Liver (tissue), 10 donors: ENCODE measurements around the gene GTF2F2. TPM values are rescaled to one million over a fixed set of nuclear protein-coding genes. Genes with fewer than 3 reads are reported as not detected.

Experiments
- DNase-seq: peaks from one replicate; pipeline ENCODE4 v3.0.0-alpha.2; 2017; ENCODE audit warnings: low spot score
- H3K27ac ChIP-seq, 2 donors: one replicate each; pipeline ENCODE4 v1.7.0; 2013; ENCODE audit warnings: inconsistent platforms in 2 of 2, low read length in 2 of 2, control low read depth in 1 of 2, low read depth in 1 of 2, mild to moderate bottlenecking in 1 of 2
- H3K27me3 ChIP-seq, 4 donors: one replicate each; pipeline versions ENCODE4 v1.6.1 to v1.7.0; 2013; ENCODE audit warnings: low read length in 3 of 4, inconsistent platforms in 1 of 4, mild to moderate bottlenecking in 1 of 4, moderate library complexity in 1 of 4; ENCODE audit not compliant: control insufficient read depth in 4 of 4, insufficient read depth in 4 of 4
- H3K36me3 ChIP-seq, 4 donors: one replicate each; pipeline versions ENCODE4 v1.6.1 to v1.7.0; 2013; ENCODE audit warnings: low read length in 3 of 4, mild to moderate bottlenecking in 3 of 4, low read depth in 1 of 4, moderate library complexity in 1 of 4; ENCODE audit not compliant: control insufficient read depth in 4 of 4, insufficient read depth in 3 of 4
- H3K4me1 ChIP-seq, 4 donors: one replicate each; pipeline versions ENCODE4 v1.6.1 to v1.7.0; 2013; ENCODE audit warnings: low read length in 3 of 4, mild to moderate bottlenecking in 3 of 4, moderate library complexity in 1 of 4; ENCODE audit not compliant: control insufficient read depth in 4 of 4, insufficient read depth in 4 of 4
- H3K4me3 ChIP-seq, 3 donors: one replicate each; pipeline versions ENCODE4 v1.6.1 to v1.7.0; 2013; ENCODE audit warnings: low read length in 3 of 3, control low read depth in 1 of 3, low read depth in 1 of 3, mild to moderate bottlenecking in 1 of 3
- H3K9ac ChIP-seq, 2 donors: one replicate each; pipeline ENCODE4 v1.7.0; 2013; ENCODE audit warnings: low read length in 2 of 2, mild to moderate bottlenecking in 2 of 2, moderate library complexity in 2 of 2, control low read depth in 1 of 2, low read depth in 1 of 2
- H3K9me3 ChIP-seq, 4 donors: one replicate each; pipeline versions ENCODE4 v1.6.1 to v1.7.0; 2013; ENCODE audit warnings: low read length in 3 of 4; ENCODE audit not compliant: control insufficient read depth in 4 of 4
- EGR1 ChIP-seq, 2 donors: IDR thresholded peaks; 2 replicates each; pipeline ENCODE4 v1.6.1; 2016 to 2018; ENCODE audit warnings: antibody characterized with exemption in 2 of 2, low read depth in 2 of 2
- FOXA1 ChIP-seq: IDR thresholded peaks from 2 replicates; pipeline ENCODE4 v1.6.1; 2016; ENCODE audit warnings: antibody characterized with exemption
- FOXA2 ChIP-seq: IDR thresholded peaks from 2 replicates; pipeline ENCODE4 v1.6.1; 2016; ENCODE audit warnings: antibody characterized with exemption
- GABPA ChIP-seq, 2 donors: IDR thresholded peaks in 1 of 2; conservative IDR thresholded peaks in 1 of 2; 2 replicates each; pipeline ENCODE4 v1.6.1; 2016; ENCODE audit warnings: antibody characterized with exemption in 2 of 2, mild to moderate bottlenecking in 1 of 2, moderate library complexity in 1 of 2
- HNF4A ChIP-seq, 2 donors: conservative IDR thresholded peaks; 2 replicates each; pipeline ENCODE4 v1.6.1; 2016; ENCODE audit warnings: antibody characterized with exemption in 2 of 2, mild to moderate bottlenecking in 2 of 2
- HNF4G ChIP-seq: IDR thresholded peaks from 2 replicates; pipeline ENCODE4 v1.6.1; 2016; ENCODE audit warnings: antibody characterized with exemption
- JUND ChIP-seq, 2 donors: IDR thresholded peaks; 2 replicates each; pipeline ENCODE4 v1.6.1; 2016; ENCODE audit warnings: antibody characterized with exemption in 2 of 2
- MAX ChIP-seq: IDR thresholded peaks from 2 replicates; pipeline ENCODE4 v1.6.1; 2016; ENCODE audit warnings: antibody characterized with exemption
- NR2F2 ChIP-seq: IDR thresholded peaks from 2 replicates; pipeline ENCODE4 v1.6.1; 2016; ENCODE audit warnings: antibody characterized with exemption
- REST ChIP-seq: IDR thresholded peaks from 2 replicates; pipeline ENCODE4 v1.6.1; 2016; ENCODE audit warnings: antibody characterized with exemption, mild to moderate bottlenecking
- RXRA ChIP-seq, 2 donors: IDR thresholded peaks; 2 replicates each; pipeline ENCODE4 v1.6.1; 2017 to 2018; ENCODE audit warnings: antibody characterized with exemption in 2 of 2, mild to moderate bottlenecking in 1 of 2
- SP1 ChIP-seq: IDR thresholded peaks from 2 replicates; pipeline ENCODE4 v1.6.1; 2018; ENCODE audit warnings: antibody characterized with exemption, mild to moderate bottlenecking
- TAF1 ChIP-seq: conservative IDR thresholded peaks from 2 replicates; pipeline ENCODE4 v1.6.1; 2016; ENCODE audit warnings: antibody characterized with exemption, mild to moderate bottlenecking
- YY1 ChIP-seq: IDR thresholded peaks from 2 replicates; pipeline ENCODE4 v1.6.1; 2016; ENCODE audit warnings: antibody characterized with exemption, mild to moderate bottlenecking
- ZBTB33 ChIP-seq: IDR thresholded peaks from 2 replicates; pipeline ENCODE4 v1.6.1; 2016; ENCODE audit warnings: antibody characterized with exemption
- WGBS: extraction: QIAGEN DNeasy Blood & Tissue Kit; methylation state at CpG from one replicate; pipeline ENCODE4 v1.1.7; 2013; 5-methylcytosine and 5-hydroxymethylcytosine counted together
- polyA plus RNA-seq, 2 donors: library from polyadenylated mRNA; stranded (reverse) in 1 of 2; unstranded in 1 of 2; fragments of 200-250 nt in 1 of 2; fragments of >200 nt in 1 of 2; fragmentation: Nextera tagmentation in 1 of 2; extraction: Ambion mirVana in 1 of 2; gene quantifications; one replicate each; pipeline versions ENCODE4 v1.2.1 to v1.2.3, GENCODE V29; 2013 to 2015
- small RNA-seq: library from RNA; depleted of rRNA; stranded (forward); fragments of <200 nt; gene quantifications from one replicate; pipeline ENCODE3, GENCODE V24; 2014
- total RNA-seq, 2 donors: library from RNA; depleted of rRNA; stranded (reverse); fragments of >200 nt; gene quantifications; one replicate each; pipeline ENCODE4 v1.2.3, GENCODE V29; 2014
- donor health status: healthy.
- donor health status: healthy.
- donor health status: healthy.
- donor health status: healthy.
- donor health status: healthy.

GTF2F2 gene
- total and polyA plus RNA-seq, 4 donors, result 6.0 to 8.5 (median 7.3) TPM

- no peak for DNase-seq
- Histone ChIP-seq H3K9ac (no peak overlapping the region), H3K36me3 (peaks cover 6 to 24% (median 21%) of the 10 kb centered on the region in 4 donors), H3K27me3 (no peaks in the 10 kb centered on the region), H3K27ac (no peak overlapping the region), H3K9me3 (no peaks in the 10 kb centered on the region), H3K4me3 (no peak overlapping the region), H3K4me1 (peaks cover 19 to 54% (median 49%) of the 10 kb centered on the region in 4 donors)
- WGBS, result 80% methylated on average over 3 of the region's 3 CpGs
- no peak for TF ChIP-seq RXRA (IDR thresholded peaks at IDR 0.05)
- TF ChIP-seq SP1, result no peak
- TF ChIP-seq HNF4A (conservative IDR thresholded peaks at IDR 0.05), result no peak
- TF ChIP-seq EGR1 (IDR thresholded peaks at IDR 0.05; ENCODE audit: low read depth in 2 of 2), result no peak
- no peak for TF ChIP-seq GABPA (IDR thresholded peaks at IDR 0.05 in 1 of 2, conservative IDR thresholded peaks at IDR 0.05 in 1 of 2)
- no peak for TF ChIP-seq TAF1
- no peak for TF ChIP-seq FOXA1
- TF ChIP-seq REST, result no peak
- no peak for TF ChIP-seq NR2F2
- no peak for TF ChIP-seq JUND (IDR thresholded peaks at IDR 0.05)
- TF ChIP-seq ZBTB33, result no peak
- TF ChIP-seq YY1, result no peak
- no peak for TF ChIP-seq MAX
- no peak for TF ChIP-seq FOXA2
- TF ChIP-seq HNF4G, result no peak
Measured at GRCh38 chr13:45333251-45333976, 213.1 kb downstream of the GTF2F2 start.

Small RNA genes lying within 50 kb of the gene (small RNA-seq; reads per million reads assigned to genes)
- gene AL138693.1, result not detected
- not detected for gene AL138963.2

Other genes starting within 250 kb of the GTF2F2 start
- gene NUFIP1, start 131.0 kb upstream of the GTF2F2 start, total RNA-seq, result 1 to 10 TPM in 1 of 2 donors, under 1 TPM in 1; 0.92 to 1.9 TPM
- gene NUFIP1, start 131.0 kb upstream of the GTF2F2 start, polyA plus RNA-seq, result 1 to 10 TPM; 1.5 to 2.0 TPM
- 10 to 100 TPM; 12.6 to 15.7 TPM for gene GPALPP1, start 131.0 kb upstream of the GTF2F2 start, total RNA-seq
- gene GPALPP1, start 131.0 kb upstream of the GTF2F2 start, polyA plus RNA-seq, result 1 to 10 TPM; 4.7 to 7.4 TPM
- gene KCTD4, start 80.5 kb downstream of the GTF2F2 start, total RNA-seq, result not detected
- gene KCTD4, start 80.5 kb downstream of the GTF2F2 start, polyA plus RNA-seq, result under 1 TPM in 1 of 2 donors, not detected in 1; 0.19 TPM
- 1,000 to 10,000 TPM; 1,382 to 2,052 TPM for gene TPT1, start 220.7 kb downstream of the GTF2F2 start, total RNA-seq
- 1,000 to 10,000 TPM; 1,578 to 2,885 TPM for gene TPT1, start 220.7 kb downstream of the GTF2F2 start, polyA plus RNA-seq